Suprapubic skin (tissue), 4 donors: ENCODE data around the gene MYOC.

Experiments
- POLR2A ChIP-seq, 2 donors: fragments of 450-650 bp; IDR thresholded peaks; one replicate each; pipeline ENCODE4 v1.6.1; 2017; ENCODE audit warnings: antibody characterized with exemption in 2 of 2, mild to moderate bottlenecking in 2 of 2, moderate library complexity in 2 of 2
- POLR2AphosphoS5 ChIP-seq, 3 donors: sonication (generic); formaldehyde crosslinking; IDR thresholded peaks; one replicate each; pipeline ENCODE4 v1.6.1; 2017; ENCODE audit warnings: antibody characterized with exemption in 3 of 3
- TF ChIP-seq, protein P1 (sequence below), 2 donors: fragments of 200-600 bp in 1 of 2; fragments of 450-650 bp in 1 of 2; sonication (generic) in 1 of 2; IDR thresholded peaks; one replicate each; pipeline ENCODE4 v1.5.1; 2016 to 2019; ENCODE audit warnings: antibody characterized with exemption in 2 of 2, mild to moderate bottlenecking in 1 of 2, moderate library complexity in 1 of 2

DNA sequence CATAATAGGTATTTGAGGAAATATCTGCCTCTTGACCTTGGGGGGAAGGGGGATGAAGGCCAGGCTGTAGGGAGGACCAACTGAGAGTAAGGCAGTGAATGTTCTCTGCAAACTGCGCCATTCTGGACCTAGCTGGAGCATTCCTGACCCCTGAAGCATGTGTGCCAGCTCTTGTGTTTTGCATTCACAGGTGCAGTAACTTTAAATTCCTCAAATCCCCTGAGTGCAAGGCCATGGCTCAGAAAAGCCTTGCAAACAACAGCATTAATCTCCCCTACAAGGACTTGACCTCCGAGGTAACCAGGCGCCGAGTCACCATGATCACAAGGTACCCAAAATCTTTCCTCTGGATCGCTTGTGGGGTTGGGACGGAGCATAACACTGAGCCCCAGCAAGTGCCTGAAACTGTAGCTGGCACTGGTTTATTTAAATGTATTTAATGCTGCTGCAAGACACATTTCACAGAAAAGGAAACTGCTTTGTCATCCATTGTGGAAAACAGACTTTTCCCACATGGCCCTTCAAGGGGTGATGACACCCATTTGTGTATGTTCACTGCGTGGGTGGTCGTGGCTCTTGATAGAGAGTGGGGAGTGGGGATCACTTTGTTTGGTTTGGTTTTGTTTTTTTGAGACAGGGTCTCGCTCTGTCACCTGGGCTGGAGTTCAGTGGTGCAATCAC is 28.7 kb downstream of the MYOC start:
- no peak for TF ChIP-seq POLR2A (IDR thresholded peaks at IDR 0.05)
- TF ChIP-seq, protein P1, sequence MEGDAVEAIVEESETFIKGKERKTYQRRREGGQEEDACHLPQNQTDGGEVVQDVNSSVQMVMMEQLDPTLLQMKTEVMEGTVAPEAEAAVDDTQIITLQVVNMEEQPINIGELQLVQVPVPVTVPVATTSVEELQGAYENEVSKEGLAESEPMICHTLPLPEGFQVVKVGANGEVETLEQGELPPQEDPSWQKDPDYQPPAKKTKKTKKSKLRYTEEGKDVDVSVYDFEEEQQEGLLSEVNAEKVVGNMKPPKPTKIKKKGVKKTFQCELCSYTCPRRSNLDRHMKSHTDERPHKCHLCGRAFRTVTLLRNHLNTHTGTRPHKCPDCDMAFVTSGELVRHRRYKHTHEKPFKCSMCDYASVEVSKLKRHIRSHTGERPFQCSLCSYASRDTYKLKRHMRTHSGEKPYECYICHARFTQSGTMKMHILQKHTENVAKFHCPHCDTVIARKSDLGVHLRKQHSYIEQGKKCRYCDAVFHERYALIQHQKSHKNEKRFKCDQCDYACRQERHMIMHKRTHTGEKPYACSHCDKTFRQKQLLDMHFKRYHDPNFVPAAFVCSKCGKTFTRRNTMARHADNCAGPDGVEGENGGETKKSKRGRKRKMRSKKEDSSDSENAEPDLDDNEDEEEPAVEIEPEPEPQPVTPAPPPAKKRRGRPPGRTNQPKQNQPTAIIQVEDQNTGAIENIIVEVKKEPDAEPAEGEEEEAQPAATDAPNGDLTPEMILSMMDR (IDR thresholded peaks at IDR 0.05), result no peak
- TF ChIP-seq POLR2AphosphoS5 (IDR thresholded peaks at IDR 0.05), result no peak
